ENCODE data around the gene PDZD2.

The PDZD2 gene

DNA sequence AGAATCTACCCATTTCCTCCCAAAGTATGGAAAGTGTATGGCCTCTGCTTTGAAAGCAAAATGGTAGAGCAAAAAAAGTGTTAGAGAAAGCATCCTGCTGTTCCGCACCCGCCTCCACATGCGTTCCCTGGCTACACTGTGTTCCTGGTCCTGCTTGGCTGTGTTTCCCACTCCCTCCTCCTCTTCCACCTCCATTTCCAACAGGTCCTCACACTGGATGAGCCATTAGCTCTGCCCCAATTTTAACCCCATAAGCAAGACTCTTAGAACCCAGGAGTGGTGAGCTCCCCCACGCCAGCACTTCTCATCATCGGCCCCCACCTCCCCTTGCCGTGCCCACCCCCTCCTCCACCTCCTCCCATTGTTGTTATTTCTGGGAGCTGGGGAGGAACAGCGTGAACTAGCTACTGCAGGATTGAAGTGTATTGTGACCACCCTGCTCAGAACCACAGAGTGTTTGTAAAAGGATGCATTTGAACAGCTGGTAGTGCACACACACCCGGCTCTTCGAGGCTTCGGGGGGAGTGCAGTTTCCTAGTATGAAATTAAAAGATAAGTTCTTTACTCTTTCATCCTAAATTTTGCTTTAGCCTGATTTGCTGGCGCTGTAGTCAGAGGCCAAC is 120.0 kb downstream of the PDZD2 start:
- Histone ChIP-seq H3K9me3 (ENCODE audit: insufficient read depth, low read length, severe bottlenecking) (no peaks in the 10 kb centered on the region), H3K27ac (ENCODE audit: low read length) (no peak overlapping the region), H3K27me3 (ENCODE audit: insufficient read depth, low read length, poor library complexity) (no peaks in the 10 kb centered on the region), H3K4me3 (ENCODE audit: low read depth in 1 of 2, low read length in 2 of 2) (no peak overlapping the region), H2AFZ (ENCODE audit: low read depth, low read length) (no peak overlapping the region), H3K9ac (ENCODE audit: low read depth, low read length) (no peak overlapping the region), H3K4me2 (ENCODE audit: insufficient read depth, low read length) (no peak overlapping the region), H3K36me3 (ENCODE audit: insufficient read depth, low read length) (no peaks in the 10 kb centered on the region), H3K79me2 (ENCODE audit: insufficient read depth, low read length) (no peaks in the 10 kb centered on the region), H4K20me1 (ENCODE audit: insufficient read depth, low read length) (no peaks in the 10 kb centered on the region), H3K4me1 (ENCODE audit: insufficient read depth, low read length) (no peaks in the 10 kb centered on the region)
- DNase-seq (no peak), ATAC-seq (ENCODE audit: insufficient read depth, low read depth) (no peak)
- TF ChIP-seq CTCF (IDR thresholded peaks at IDR 0.05; ENCODE audit: borderline replicate concordance, extremely low read depth, low read length, poor library complexity, severe bottlenecking) (no peak), EZH2 (IDR thresholded peaks at IDR 0.05; ENCODE audit: borderline replicate concordance, low read depth, low read length, severe bottlenecking) (no peak)

DNA sequence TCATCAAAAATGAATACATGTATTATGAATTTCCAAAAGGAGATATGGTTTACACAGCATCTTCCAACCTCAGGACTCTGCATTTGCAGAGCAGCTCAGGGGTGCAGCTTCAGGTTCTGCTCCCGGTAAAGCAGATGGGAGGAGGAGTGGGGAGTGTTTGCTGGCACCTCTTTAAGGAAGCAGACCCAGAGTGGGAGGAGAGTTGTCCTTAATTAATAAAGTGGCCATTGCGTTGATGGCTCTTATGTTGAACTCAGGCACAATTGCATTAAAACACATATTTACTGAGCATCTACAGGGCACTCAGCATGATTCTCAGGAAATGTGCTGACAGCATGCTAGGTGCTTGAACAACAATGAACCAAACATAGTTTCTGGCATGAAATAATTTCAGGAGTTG is 121.0 kb downstream of the PDZD2 start:
- H3K79me2 ChIP-seq (ENCODE audit: insufficient read depth, low read length): no peaks in the 10 kb centered on the region
- H3K36me3 ChIP-seq (ENCODE audit: insufficient read depth, low read length): no peaks in the 10 kb centered on the region
- H2AFZ ChIP-seq (ENCODE audit: low read depth, low read length): no peak overlapping the region
- no peaks in the 10 kb centered on the region for H3K9me3 ChIP-seq (ENCODE audit: insufficient read depth, low read length, severe bottlenecking)
- no peak for TF ChIP-seq EZH2 (IDR thresholded peaks at IDR 0.05; ENCODE audit: borderline replicate concordance, low read depth, low read length, severe bottlenecking)
- TF ChIP-seq CTCF (IDR thresholded peaks at IDR 0.05; ENCODE audit: borderline replicate concordance, extremely low read depth, low read length, poor library complexity, severe bottlenecking): no peak
- H4K20me1 ChIP-seq (ENCODE audit: insufficient read depth, low read length): no peaks in the 10 kb centered on the region
- H3K4me3 ChIP-seq (ENCODE audit: low read depth in 1 of 2, low read length in 2 of 2): no peak overlapping the region
- H3K4me2 ChIP-seq (ENCODE audit: insufficient read depth, low read length): no peak overlapping the region
- no peaks in the 10 kb centered on the region for H3K4me1 ChIP-seq (ENCODE audit: insufficient read depth, low read length)
- H3K27ac ChIP-seq (ENCODE audit: low read length): no peak overlapping the region
- no peaks in the 10 kb centered on the region for H3K27me3 ChIP-seq (ENCODE audit: insufficient read depth, low read length, poor library complexity)
- ATAC-seq (ENCODE audit: insufficient read depth, low read depth) (no peak), DNase-seq (no peak)
- H3K9ac ChIP-seq (ENCODE audit: low read depth, low read length): no peak overlapping the region

- no peaks in the 10 kb centered on the region for H3K9me3 ChIP-seq (ENCODE audit: insufficient read depth, low read length, severe bottlenecking)
- H3K4me3 ChIP-seq (ENCODE audit: low read depth in 1 of 2, low read length in 2 of 2): no peak overlapping the region
- H2AFZ ChIP-seq (ENCODE audit: low read depth, low read length): no peak overlapping the region
- no peaks in the 10 kb centered on the region for H3K79me2 ChIP-seq (ENCODE audit: insufficient read depth, low read length)
- H3K4me2 ChIP-seq (ENCODE audit: insufficient read depth, low read length): no peak overlapping the region
- TF ChIP-seq CTCF (IDR thresholded peaks at IDR 0.05; ENCODE audit: borderline replicate concordance, extremely low read depth, low read length, poor library complexity, severe bottlenecking): no peak
- no peak for TF ChIP-seq EZH2 (IDR thresholded peaks at IDR 0.05; ENCODE audit: borderline replicate concordance, low read depth, low read length, severe bottlenecking)
- ATAC-seq (ENCODE audit: insufficient read depth, low read depth) (no peak), DNase-seq (no peak)
- no peaks in the 10 kb centered on the region for H4K20me1 ChIP-seq (ENCODE audit: insufficient read depth, low read length)
- no peaks in the 10 kb centered on the region for H3K36me3 ChIP-seq (ENCODE audit: insufficient read depth, low read length)
- H3K27ac ChIP-seq (ENCODE audit: low read length): no peak overlapping the region
- H3K4me1 ChIP-seq (ENCODE audit: insufficient read depth, low read length): no peaks in the 10 kb centered on the region
- H3K9ac ChIP-seq (ENCODE audit: low read depth, low read length): no peak overlapping the region
- no peaks in the 10 kb centered on the region for H3K27me3 ChIP-seq (ENCODE audit: insufficient read depth, low read length, poor library complexity)
These were observed 122.9 kb downstream of the PDZD2 start for GRCh38 chr5:31761877-31762276.
